GM21367 (cell line): ENCODE results near the gene LYPD6.

Experiments
- ATAC-seq: cut with Tn5 transposase; IDR thresholded peaks from one replicate; pipeline ENCODE4 v1.9.1; 2021; ENCODE audit not compliant: unreplicated experiment

LYPD6 gene

GRCh38 chr2:149346272-149346671, 15.9 kb downstream of the LYPD6 start:
- no peak for ATAC-seq

GRCh38 chr2:149348291-149348690, 17.9 kb downstream of the LYPD6 start:
- ATAC-seq = no peak

- ATAC-seq = no peak
Measured at GRCh38 chr2:149353421-149353820, 23.0 kb downstream of the LYPD6 start.

- ATAC-seq = no peak
Measured at GRCh38 chr2:149355716-149356422, 25.5 kb downstream of the LYPD6 start.

GRCh38 chr2:149357058-149357457, 26.7 kb downstream of the LYPD6 start:
- no peak for ATAC-seq

- no peak for ATAC-seq
Measured at GRCh38 chr2:149360106-149360505, 29.7 kb downstream of the LYPD6 start.

- no peak for ATAC-seq
Measured at GRCh38 chr2:149363958-149364357, 33.6 kb downstream of the LYPD6 start.

- no peak for ATAC-seq
Measured at GRCh38 chr2:149364839-149365238, 34.5 kb downstream of the LYPD6 start.

GRCh38 chr2:149365931-149366583, 35.7 kb downstream of the LYPD6 start:
- ATAC-seq = no peak

GRCh38 chr2:149370061-149370775, 39.8 kb downstream of the LYPD6 start:
- no peak for ATAC-seq

GRCh38 chr2:149371476-149371875, 41.1 kb downstream of the LYPD6 start:
- no peak for ATAC-seq

GRCh38 chr2:149375801-149376361, 45.5 kb downstream of the LYPD6 start:
- no peak for ATAC-seq

GRCh38 chr2:149380205-149380604, 49.8 kb downstream of the LYPD6 start:
- no peak for ATAC-seq

GRCh38 chr2:149383340-149383739, 53.0 kb downstream of the LYPD6 start:
- ATAC-seq = no peak

- ATAC-seq = no peak
Measured at GRCh38 chr2:149385350-149385749, 55.0 kb downstream of the LYPD6 start.

- ATAC-seq = no peak
Measured at GRCh38 chr2:149387411-149387810, 57.0 kb downstream of the LYPD6 start.

- ATAC-seq = no peak
Measured at GRCh38 chr2:149388120-149388816, 57.9 kb downstream of the LYPD6 start.

GRCh38 chr2:149389506-149390167, 59.2 kb downstream of the LYPD6 start:
- no peak for ATAC-seq

- ATAC-seq = no peak
Measured at GRCh38 chr2:149393614-149394013, 63.2 kb downstream of the LYPD6 start.

GRCh38 chr2:149394864-149395263, 64.5 kb downstream of the LYPD6 start:
- no peak for ATAC-seq
